Measurements from ENCODE around the gene ZNF526.

The ZNF526 gene

DNA sequence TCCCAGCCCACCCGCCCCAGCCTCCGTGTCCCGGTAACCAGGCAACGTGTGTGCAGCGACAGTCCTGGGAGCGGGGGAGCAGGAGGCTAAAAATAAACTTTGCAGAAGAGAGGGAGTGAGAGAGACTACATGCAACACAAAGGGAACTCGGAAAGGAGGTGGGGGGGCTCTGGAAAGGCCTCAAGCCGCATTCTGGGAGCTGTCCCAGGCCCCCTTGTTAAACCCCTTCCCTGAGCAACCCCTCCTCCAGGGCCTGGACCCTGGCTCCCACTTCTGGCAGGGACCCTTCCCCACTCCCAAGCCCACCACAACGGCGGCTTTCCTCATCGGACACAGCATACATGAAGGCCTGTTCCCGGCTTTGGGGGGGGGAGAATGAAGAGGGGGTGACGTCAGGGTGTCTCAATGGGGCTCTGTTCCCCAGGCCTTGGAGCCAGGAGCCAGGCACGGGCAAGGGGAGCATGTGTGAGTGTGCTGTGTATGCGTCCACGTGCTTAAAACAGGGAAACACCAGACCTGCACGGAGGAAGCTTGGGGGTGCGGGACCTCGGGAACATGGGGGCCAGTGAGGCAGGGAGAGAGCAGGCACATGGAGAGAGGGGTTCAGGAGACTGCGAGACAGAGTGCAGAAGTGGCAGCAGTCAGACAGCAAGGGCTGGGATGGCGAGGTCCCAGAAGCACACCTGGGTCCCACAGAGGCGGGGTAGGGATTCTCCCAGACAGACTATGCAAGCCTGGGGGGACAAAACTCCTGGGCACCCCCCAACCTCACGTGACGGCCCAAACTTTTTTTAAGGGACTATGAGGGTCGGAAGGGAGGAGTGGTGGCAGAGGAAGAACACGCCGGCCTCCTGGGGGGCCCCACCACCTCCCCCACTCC, 32.5 kb downstream of the ZNF526 start:
- Histone ChIP-seq H3K9me2 (replicated peaks; ENCODE audit: low read depth, low read length) (no peaks in the 10 kb centered on the region), H3K4me2 (ENCODE audit: low read depth, low read length, poor library complexity, severe bottlenecking) (peak overlapping the region; percentile 76), H3K9ac (ENCODE audit: low read depth, low read length, poor library complexity, severe bottlenecking) (peak overlapping the region; percentile 84), H3K9me3 (ENCODE audit: insufficient read depth, low read depth, low read length) (no peaks in the 10 kb centered on the region), H3K4me1 (ENCODE audit: insufficient read depth, low read length, poor library complexity, severe bottlenecking) (peaks cover 17% of the 10 kb centered on the region), H3F3A (ENCODE audit: low read depth) (no peaks in the 10 kb centered on the region), H3K27me3 (ENCODE audit: insufficient read depth, low read length, poor library complexity, severe bottlenecking) (no peaks in the 10 kb centered on the region), H3K79me2 (ENCODE audit: insufficient read depth, low read length) (peaks cover 38% of the 10 kb centered on the region), H2AFZ (ENCODE audit: low read length) (no peak overlapping the region), H4K20me1 (ENCODE audit: insufficient read depth, low read length, poor library complexity, severe bottlenecking) (no peaks in the 10 kb centered on the region), H3K36me3 (ENCODE audit: insufficient read depth, low read length) (no peaks in the 10 kb centered on the region), H3K4me3 (ENCODE audit: low read length, poor library complexity, severe bottlenecking) (peak overlapping the region; percentile 89)
- no peak for TF ChIP-seq CTCF (conservative IDR thresholded peaks at IDR 0.05; ENCODE audit: low read length)
- TF ChIP-seq EZH2phosphoT487 (IDR thresholded peaks at IDR 0.05; ENCODE audit: borderline replicate concordance) = no peak

- Histone ChIP-seq H3F3A (ENCODE audit: low read depth) (no peaks in the 10 kb centered on the region), H4K20me1 (ENCODE audit: insufficient read depth, low read length, poor library complexity, severe bottlenecking) (no peaks in the 10 kb centered on the region), H3K9ac (ENCODE audit: low read depth, low read length, poor library complexity, severe bottlenecking) (peak overlapping the region; percentile 84), H3K27me3 (ENCODE audit: insufficient read depth, low read length, poor library complexity, severe bottlenecking) (no peaks in the 10 kb centered on the region), H3K9me2 (replicated peaks; ENCODE audit: low read depth, low read length) (no peaks in the 10 kb centered on the region), H3K4me3 (ENCODE audit: low read length, poor library complexity, severe bottlenecking) (peak overlapping the region; percentile 89), H2AFZ (ENCODE audit: low read length) (peak overlapping the region; percentile 85), H3K4me2 (ENCODE audit: low read depth, low read length, poor library complexity, severe bottlenecking) (peak overlapping the region; percentile 80), H3K9me3 (ENCODE audit: insufficient read depth, low read depth, low read length) (no peaks in the 10 kb centered on the region), H3K4me1 (ENCODE audit: insufficient read depth, low read length, poor library complexity, severe bottlenecking) (peaks cover 17% of the 10 kb centered on the region), H3K79me2 (ENCODE audit: insufficient read depth, low read length) (peaks cover 38% of the 10 kb centered on the region), H3K36me3 (ENCODE audit: insufficient read depth, low read length) (no peaks in the 10 kb centered on the region)
- no peak for TF ChIP-seq EZH2phosphoT487 (IDR thresholded peaks at IDR 0.05; ENCODE audit: borderline replicate concordance)
- TF ChIP-seq CTCF (conservative IDR thresholded peaks at IDR 0.05; ENCODE audit: low read length) = no peak
Observed at GRCh38 chr19:42253245-42254088, 33.4 kb downstream of the ZNF526 start.

DNA sequence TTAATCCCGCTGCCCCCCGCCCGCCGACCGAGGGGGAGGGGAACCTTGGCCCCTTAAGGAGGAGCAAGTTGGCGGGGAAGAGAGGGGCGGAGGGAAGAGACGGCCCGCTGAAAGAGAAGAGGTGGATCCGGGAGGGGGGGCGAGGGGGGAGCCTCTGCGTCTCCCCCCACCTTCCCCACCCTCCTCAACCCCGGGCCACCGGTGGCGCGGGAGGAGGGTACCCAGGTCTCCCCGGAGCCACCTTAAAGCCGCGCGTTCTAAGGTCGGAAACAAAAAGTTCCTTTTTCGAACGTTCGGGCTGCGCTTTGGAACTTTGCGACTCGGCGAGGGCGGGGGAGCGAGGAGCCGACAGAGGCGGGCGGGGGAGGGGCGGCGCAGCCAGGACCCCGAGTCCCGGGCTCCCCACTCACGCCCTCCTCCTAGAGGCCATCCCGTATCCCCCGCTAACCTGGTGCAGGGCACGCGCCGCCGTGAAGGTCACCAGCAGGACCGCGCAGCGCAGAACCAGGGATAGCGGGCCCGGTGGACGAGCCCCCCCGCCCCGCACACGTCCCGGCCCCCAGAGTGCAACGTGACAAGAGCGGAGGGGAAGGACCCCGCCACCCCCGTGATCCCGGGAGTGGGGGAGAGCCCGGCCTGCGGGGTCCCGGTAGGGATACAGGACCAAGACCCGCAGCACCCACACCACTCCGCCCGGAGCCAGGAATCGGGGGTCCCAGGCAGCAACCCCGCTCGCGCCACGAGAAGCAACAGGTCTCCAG, 34.2 kb downstream of the ZNF526 start:
- H3K9me2 ChIP-seq (replicated peaks; ENCODE audit: low read depth, low read length) = no peaks in the 10 kb centered on the region
- no peaks in the 10 kb centered on the region for H3K27me3 ChIP-seq (ENCODE audit: insufficient read depth, low read length, poor library complexity, severe bottlenecking)
- TF ChIP-seq EZH2phosphoT487 (IDR thresholded peaks at IDR 0.05; ENCODE audit: borderline replicate concordance) (no peak), CTCF (conservative IDR thresholded peaks at IDR 0.05; ENCODE audit: low read length) (no peak)
- peak overlapping the region; percentile 80 for H3K4me2 ChIP-seq (ENCODE audit: low read depth, low read length, poor library complexity, severe bottlenecking)
- H3K4me1 ChIP-seq (ENCODE audit: insufficient read depth, low read length, poor library complexity, severe bottlenecking) = peaks cover 17% of the 10 kb centered on the region
- H4K20me1 ChIP-seq (ENCODE audit: insufficient read depth, low read length, poor library complexity, severe bottlenecking) = no peaks in the 10 kb centered on the region
- H3F3A ChIP-seq (ENCODE audit: low read depth) = no peaks in the 10 kb centered on the region
- peak overlapping the region; percentile 85 for H2AFZ ChIP-seq (ENCODE audit: low read length)
- no peaks in the 10 kb centered on the region for H3K9me3 ChIP-seq (ENCODE audit: insufficient read depth, low read depth, low read length)
- peaks cover 38% of the 10 kb centered on the region for H3K79me2 ChIP-seq (ENCODE audit: insufficient read depth, low read length)
- no peaks in the 10 kb centered on the region for H3K36me3 ChIP-seq (ENCODE audit: insufficient read depth, low read length)
- H3K4me3 ChIP-seq (ENCODE audit: low read length, poor library complexity, severe bottlenecking) = peak overlapping the region; percentile 82
- peak overlapping the region; percentile 84 for H3K9ac ChIP-seq (ENCODE audit: low read depth, low read length, poor library complexity, severe bottlenecking)

Data from Loucy (cell line).